ENCODE data around the gene TMEM204.

GRCh38 chr16:1536601-1537000 lies 3.1 kb downstream of the TMEM204 start:
- TF ChIP-seq CTCF (IDR thresholded peaks at IDR 0.05): no peak
- no peak for TF ChIP-seq POLR2A (IDR thresholded peaks at IDR 0.05)
